ENCODE measurements around the gene CDYL. TPM values are rescaled to one million over a fixed set of nuclear protein-coding genes. Genes with fewer than 3 reads are reported as not detected.
A peak's percentile ranks its signal among the peaks of the same experiment; 100 is the strongest.

CDYL gene
- total RNA-seq, 1 donor from 2014 or later, result 28.2 TPM

- no peak for DNase-seq (ENCODE audit: low spot score)
Measured at GRCh38 chr6:4961322-4962168, 185.3 kb downstream of the CDYL start.

- DNase-seq (ENCODE audit: low spot score), result no peak
Measured at GRCh38 chr6:4962905-4963304, 186.7 kb downstream of the CDYL start.

- DNase-seq (ENCODE audit: low spot score), result no peak
Measured at GRCh38 chr6:4964675-4965561, 188.7 kb downstream of the CDYL start.

GRCh38 chr6:4965562-4966389 is 189.6 kb downstream of the CDYL start:
- no peak for DNase-seq (ENCODE audit: low spot score)

GRCh38 chr6:4967301-4968030 is 191.3 kb downstream of the CDYL start:
- no peak for DNase-seq (ENCODE audit: low spot score)

GRCh38 chr6:4969609-4970285 is 193.5 kb downstream of the CDYL start:
- DNase-seq (ENCODE audit: low spot score), result no peak

- peak; percentile 58 for DNase-seq (ENCODE audit: low spot score)
Measured at GRCh38 chr6:4970739-4971395, 194.7 kb downstream of the CDYL start.

GRCh38 chr6:4971851-4972250 is 195.6 kb downstream of the CDYL start:
- no peak for DNase-seq (ENCODE audit: low spot score)

GRCh38 chr6:4972438-4972837 is 196.2 kb downstream of the CDYL start:
- no peak for DNase-seq (ENCODE audit: low spot score)

- DNase-seq (ENCODE audit: low spot score), result no peak
Measured at GRCh38 chr6:4973415-4973814, 197.2 kb downstream of the CDYL start.

GRCh38 chr6:4973982-4974745 is 198.0 kb downstream of the CDYL start:
- DNase-seq (ENCODE audit: low spot score), result peak; percentile 84

- no peak for DNase-seq (ENCODE audit: low spot score)
Measured at GRCh38 chr6:4974962-4975361, 198.8 kb downstream of the CDYL start.

GRCh38 chr6:4975506-4975905 is 199.3 kb downstream of the CDYL start:
- DNase-seq (ENCODE audit: low spot score), result no peak

GRCh38 chr6:4977468-4977867 is 201.3 kb downstream of the CDYL start:
- DNase-seq (ENCODE audit: low spot score), result no peak

- DNase-seq (ENCODE audit: low spot score), result no peak
Measured at GRCh38 chr6:4979426-4979825, 203.2 kb downstream of the CDYL start.

- DNase-seq (ENCODE audit: low spot score), result no peak
Measured at GRCh38 chr6:4981761-4982160, 205.6 kb downstream of the CDYL start.

- DNase-seq (ENCODE audit: low spot score), result no peak
Measured at GRCh38 chr6:4983322-4983721, 207.1 kb downstream of the CDYL start.

- DNase-seq (ENCODE audit: low spot score), result no peak
Measured at GRCh38 chr6:4986999-4987398, 210.8 kb downstream of the CDYL start.

GRCh38 chr6:4987432-4987831 is 211.2 kb downstream of the CDYL start:
- DNase-seq (ENCODE audit: low spot score), result no peak
